ENCODE results near the gene SIRT6. TPM values are rescaled to one million over a fixed set of nuclear protein-coding genes. Genes with fewer than 3 reads are reported as not detected.

SIRT6 gene
- total RNA-seq, 1 donor = 16.3 TPM

DNA sequence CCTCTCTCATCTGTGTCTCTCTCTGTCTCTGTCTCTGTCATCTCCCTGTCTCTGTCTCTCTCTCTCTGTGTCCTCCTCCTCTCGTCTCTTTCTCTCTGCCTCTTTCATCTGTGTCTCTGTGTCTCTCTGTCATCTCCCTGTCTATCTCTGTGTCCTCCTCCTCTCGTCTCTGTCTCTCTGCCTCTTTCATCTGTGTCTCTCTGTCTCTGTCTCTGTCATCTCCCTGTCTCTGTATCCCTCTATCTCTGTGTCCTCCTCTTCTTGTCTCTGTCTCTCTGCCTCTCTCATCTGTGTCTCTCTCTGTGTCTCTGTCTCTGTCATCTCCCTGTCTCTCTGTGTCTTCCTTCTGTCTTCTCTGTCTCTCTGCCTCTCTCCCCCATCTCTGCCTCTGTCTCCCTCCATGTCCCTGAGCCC lies 46.4 kb upstream of the SIRT6 start:
- Histone ChIP-seq H3K9me3 (ENCODE audit: low read depth, low read length) (no peaks in the 10 kb centered on the region), H3K27ac (ENCODE audit: low read depth, low read length) (no peak overlapping the region), H3K4me3 (ENCODE audit: insufficient read depth, low read length) (no peak overlapping the region), H3K79me2 (ENCODE audit: insufficient read depth, low read length) (no peaks in the 10 kb centered on the region), H3K4me2 (ENCODE audit: insufficient read depth, low read length) (peak overlapping the region; percentile 57), H2AFZ (ENCODE audit: low read length) (no peak overlapping the region), H4K20me1 (ENCODE audit: insufficient read depth, low read length) (no peaks in the 10 kb centered on the region), H3K27me3 (ENCODE audit: insufficient read depth, low read length) (peaks cover 20% of the 10 kb centered on the region), H3K4me1 (ENCODE audit: insufficient read depth, low read length) (peaks cover 12% of the 10 kb centered on the region), H3K36me3 (ENCODE audit: insufficient read depth, low read length) (no peaks in the 10 kb centered on the region)
- DNase-seq (ENCODE audit: insufficient read length, low spot score, missing footprints) = no peak
- no peak for TF ChIP-seq CTCF (IDR thresholded peaks at IDR 0.05; ENCODE audit: extremely low read depth, low read depth, low read length)

GRCh38 chr19:4227771-4228170 lies 45.4 kb upstream of the SIRT6 start:
- Histone ChIP-seq H3K4me3 (ENCODE audit: insufficient read depth, low read length) (no peak overlapping the region), H2AFZ (ENCODE audit: low read length) (no peak overlapping the region), H3K36me3 (ENCODE audit: insufficient read depth, low read length) (no peaks in the 10 kb centered on the region), H4K20me1 (ENCODE audit: insufficient read depth, low read length) (no peaks in the 10 kb centered on the region), H3K4me1 (ENCODE audit: insufficient read depth, low read length) (peaks cover 12% of the 10 kb centered on the region), H3K27ac (ENCODE audit: low read depth, low read length) (no peak overlapping the region), H3K9me3 (ENCODE audit: low read depth, low read length) (no peaks in the 10 kb centered on the region), H3K79me2 (ENCODE audit: insufficient read depth, low read length) (no peaks in the 10 kb centered on the region), H3K4me2 (ENCODE audit: insufficient read depth, low read length) (no peak overlapping the region), H3K27me3 (ENCODE audit: insufficient read depth, low read length) (peaks cover 20% of the 10 kb centered on the region)
- no peak for DNase-seq (ENCODE audit: insufficient read length, low spot score, missing footprints)
- no peak for TF ChIP-seq CTCF (IDR thresholded peaks at IDR 0.05; ENCODE audit: extremely low read depth, low read depth, low read length)

- H3K4me3 ChIP-seq (ENCODE audit: insufficient read depth, low read length) = no peak overlapping the region
- no peak overlapping the region for H3K27ac ChIP-seq (ENCODE audit: low read depth, low read length)
- no peaks in the 10 kb centered on the region for H3K9me3 ChIP-seq (ENCODE audit: low read depth, low read length)
- H3K36me3 ChIP-seq (ENCODE audit: insufficient read depth, low read length) = no peaks in the 10 kb centered on the region
- peaks cover 12% of the 10 kb centered on the region for H3K4me1 ChIP-seq (ENCODE audit: insufficient read depth, low read length)
- no peak overlapping the region for H3K4me2 ChIP-seq (ENCODE audit: insufficient read depth, low read length)
- H3K27me3 ChIP-seq (ENCODE audit: insufficient read depth, low read length) = peaks cover 20% of the 10 kb centered on the region
- H2AFZ ChIP-seq (ENCODE audit: low read length) = no peak overlapping the region
- no peaks in the 10 kb centered on the region for H3K79me2 ChIP-seq (ENCODE audit: insufficient read depth, low read length)
- no peak for TF ChIP-seq CTCF (IDR thresholded peaks at IDR 0.05; ENCODE audit: extremely low read depth, low read depth, low read length)
- DNase-seq (ENCODE audit: insufficient read length, low spot score, missing footprints) = no peak
- H4K20me1 ChIP-seq (ENCODE audit: insufficient read depth, low read length) = no peaks in the 10 kb centered on the region
Measured at GRCh38 chr19:4225885-4226284, 43.5 kb upstream of the SIRT6 start.

DNA sequence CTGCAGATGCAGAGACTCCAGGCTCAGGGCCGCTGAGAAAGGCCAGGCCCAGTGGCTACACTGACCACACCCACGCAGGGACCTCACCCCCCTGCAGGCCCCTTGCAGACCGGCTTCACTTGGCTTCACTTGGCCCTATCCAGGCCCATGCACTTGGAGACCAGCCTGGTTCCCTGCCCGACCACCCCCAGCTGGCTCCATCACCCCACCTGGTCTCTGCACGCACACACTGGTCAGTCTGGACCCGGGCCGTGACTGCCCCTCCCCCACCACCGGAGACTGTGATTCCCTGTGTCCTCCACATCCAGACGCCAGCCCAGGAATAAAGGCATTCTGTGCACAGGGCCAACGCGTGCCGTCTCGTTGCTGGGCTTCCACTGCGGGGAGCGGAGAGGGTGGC lies 42.1 kb upstream of the SIRT6 start:
- no peaks in the 10 kb centered on the region for H3K36me3 ChIP-seq (ENCODE audit: insufficient read depth, low read length)
- H3K9me3 ChIP-seq (ENCODE audit: low read depth, low read length) = no peaks in the 10 kb centered on the region
- no peak overlapping the region for H3K4me3 ChIP-seq (ENCODE audit: insufficient read depth, low read length)
- no peak overlapping the region for H3K27ac ChIP-seq (ENCODE audit: low read depth, low read length)
- no peaks in the 10 kb centered on the region for H3K79me2 ChIP-seq (ENCODE audit: insufficient read depth, low read length)
- H3K4me2 ChIP-seq (ENCODE audit: insufficient read depth, low read length) = no peak overlapping the region
- H3K4me1 ChIP-seq (ENCODE audit: insufficient read depth, low read length) = peaks cover 9% of the 10 kb centered on the region
- TF ChIP-seq CTCF (IDR thresholded peaks at IDR 0.05; ENCODE audit: extremely low read depth, low read depth, low read length) = no peak
- H2AFZ ChIP-seq (ENCODE audit: low read length) = no peak overlapping the region
- DNase-seq (ENCODE audit: insufficient read length, low spot score, missing footprints) = no peak
- H3K27me3 ChIP-seq (ENCODE audit: insufficient read depth, low read length) = peaks cover 20% of the 10 kb centered on the region
- no peaks in the 10 kb centered on the region for H4K20me1 ChIP-seq (ENCODE audit: insufficient read depth, low read length)

All from osteoblast (primary cell).